Activated naive CD8-positive, alpha-beta T cell (primary cell): ENCODE measurements around the gene MORC1.

Source experiments
- H3K27ac Mint-ChIP-seq: one replicate; pipeline ENCODE4 v1.8.0; 2021; ENCODE audit warnings: mixed read lengths
- H3K27me3 Mint-ChIP-seq: one replicate; pipeline ENCODE4 v1.8.0; 2021; ENCODE audit warnings: mixed read lengths
- H3K36me3 Mint-ChIP-seq: one replicate; pipeline ENCODE4 v1.8.0; 2021; ENCODE audit warnings: mixed read lengths
- H3K4me1 Mint-ChIP-seq: one replicate; pipeline ENCODE4 v1.8.0; 2021; ENCODE audit warnings: low read depth, mixed read lengths
- H3K4me3 Mint-ChIP-seq: one replicate; pipeline ENCODE4 v1.8.0; 2021; ENCODE audit warnings: mild to moderate bottlenecking, mixed read lengths
- H3K9me3 Mint-ChIP-seq: one replicate; pipeline ENCODE4 v1.8.0; 2021; ENCODE audit warnings: low read depth, mixed read lengths

MORC1 gene

GRCh38 chr3:109026821-109027220 lies 91.1 kb downstream of the MORC1 start:
- Mint-ChIP-seq H3K36me3 (no peaks in the 10 kb centered on the region), H3K4me3 (no peak overlapping the region), H3K9me3 (no peaks in the 10 kb centered on the region), H3K4me1 (no peaks in the 10 kb centered on the region), H3K27ac (no peak overlapping the region), H3K27me3 (no peaks in the 10 kb centered on the region)

- Mint-ChIP-seq H3K27ac (no peak overlapping the region), H3K27me3 (no peaks in the 10 kb centered on the region), H3K36me3 (no peaks in the 10 kb centered on the region), H3K4me1 (no peaks in the 10 kb centered on the region), H3K9me3 (no peaks in the 10 kb centered on the region), H3K4me3 (no peak overlapping the region)
These were observed 92.0 kb downstream of the MORC1 start for GRCh38 chr3:109025896-109026295.

GRCh38 chr3:109023656-109024254 lies 94.2 kb downstream of the MORC1 start:
- Mint-ChIP-seq H3K36me3 (no peaks in the 10 kb centered on the region), H3K9me3 (no peaks in the 10 kb centered on the region), H3K27ac (no peak overlapping the region), H3K4me1 (no peaks in the 10 kb centered on the region), H3K4me3 (no peak overlapping the region), H3K27me3 (no peaks in the 10 kb centered on the region)

GRCh38 chr3:109023167-109023566 lies 94.8 kb downstream of the MORC1 start:
- H3K27me3 Mint-ChIP-seq: no peaks in the 10 kb centered on the region
- no peak overlapping the region for H3K27ac Mint-ChIP-seq
- no peaks in the 10 kb centered on the region for H3K36me3 Mint-ChIP-seq
- H3K4me1 Mint-ChIP-seq: no peaks in the 10 kb centered on the region
- H3K9me3 Mint-ChIP-seq: no peaks in the 10 kb centered on the region
- H3K4me3 Mint-ChIP-seq: no peak overlapping the region

GRCh38 chr3:109021556-109021955 lies 96.4 kb downstream of the MORC1 start:
- no peak overlapping the region for H3K27ac Mint-ChIP-seq
- no peaks in the 10 kb centered on the region for H3K4me1 Mint-ChIP-seq
- no peaks in the 10 kb centered on the region for H3K36me3 Mint-ChIP-seq
- no peak overlapping the region for H3K4me3 Mint-ChIP-seq
- no peaks in the 10 kb centered on the region for H3K9me3 Mint-ChIP-seq
- H3K27me3 Mint-ChIP-seq: peaks cover 3% of the 10 kb centered on the region

GRCh38 chr3:109018828-109019227 lies 99.1 kb downstream of the MORC1 start:
- Mint-ChIP-seq H3K27me3 (peaks cover 7% of the 10 kb centered on the region), H3K27ac (no peak overlapping the region), H3K4me3 (no peak overlapping the region), H3K4me1 (no peaks in the 10 kb centered on the region), H3K36me3 (peaks cover 2% of the 10 kb centered on the region), H3K9me3 (no peaks in the 10 kb centered on the region)

GRCh38 chr3:109005443-109005842 lies 112.5 kb downstream of the MORC1 start:
- H3K4me3 Mint-ChIP-seq: no peak overlapping the region
- no peaks in the 10 kb centered on the region for H3K9me3 Mint-ChIP-seq
- H3K36me3 Mint-ChIP-seq: no peaks in the 10 kb centered on the region
- H3K27ac Mint-ChIP-seq: no peak overlapping the region
- no peaks in the 10 kb centered on the region for H3K4me1 Mint-ChIP-seq
- H3K27me3 Mint-ChIP-seq: peaks cover 2% of the 10 kb centered on the region

- H3K27ac Mint-ChIP-seq: no peak overlapping the region
- no peaks in the 10 kb centered on the region for H3K9me3 Mint-ChIP-seq
- H3K27me3 Mint-ChIP-seq: peaks cover 6% of the 10 kb centered on the region
- no peaks in the 10 kb centered on the region for H3K36me3 Mint-ChIP-seq
- H3K4me3 Mint-ChIP-seq: no peak overlapping the region
- no peaks in the 10 kb centered on the region for H3K4me1 Mint-ChIP-seq
These were observed 119.5 kb downstream of the MORC1 start for GRCh38 chr3:108998436-108998835.

GRCh38 chr3:108985844-108986243 lies 132.1 kb downstream of the MORC1 start:
- Mint-ChIP-seq H3K36me3 (no peaks in the 10 kb centered on the region), H3K9me3 (no peaks in the 10 kb centered on the region), H3K27me3 (peaks cover 9% of the 10 kb centered on the region), H3K4me1 (no peaks in the 10 kb centered on the region), H3K27ac (no peak overlapping the region), H3K4me3 (no peak overlapping the region)

GRCh38 chr3:108983051-108983450 lies 134.9 kb downstream of the MORC1 start:
- peaks cover 9% of the 10 kb centered on the region for H3K27me3 Mint-ChIP-seq
- H3K27ac Mint-ChIP-seq: no peak overlapping the region
- H3K4me3 Mint-ChIP-seq: no peak overlapping the region
- H3K4me1 Mint-ChIP-seq: no peaks in the 10 kb centered on the region
- no peaks in the 10 kb centered on the region for H3K36me3 Mint-ChIP-seq
- no peaks in the 10 kb centered on the region for H3K9me3 Mint-ChIP-seq

GRCh38 chr3:108976058-108976457 lies 141.9 kb downstream of the MORC1 start:
- no peak overlapping the region for H3K4me3 Mint-ChIP-seq
- H3K27me3 Mint-ChIP-seq: no peaks in the 10 kb centered on the region
- H3K36me3 Mint-ChIP-seq: no peaks in the 10 kb centered on the region
- no peak overlapping the region for H3K27ac Mint-ChIP-seq
- H3K4me1 Mint-ChIP-seq: no peaks in the 10 kb centered on the region
- no peaks in the 10 kb centered on the region for H3K9me3 Mint-ChIP-seq

- Mint-ChIP-seq H3K4me1 (no peaks in the 10 kb centered on the region), H3K27ac (no peak overlapping the region), H3K27me3 (no peaks in the 10 kb centered on the region), H3K36me3 (no peaks in the 10 kb centered on the region), H3K9me3 (no peaks in the 10 kb centered on the region), H3K4me3 (no peak overlapping the region)
These were observed 144.9 kb downstream of the MORC1 start for GRCh38 chr3:108973019-108973418.

- no peaks in the 10 kb centered on the region for H3K27me3 Mint-ChIP-seq
- no peak overlapping the region for H3K4me3 Mint-ChIP-seq
These were observed 145.5 kb downstream of the MORC1 start for GRCh38 chr3:108972482-108972881.

GRCh38 chr3:108970561-108970960 lies 147.4 kb downstream of the MORC1 start:
- H3K27me3 Mint-ChIP-seq: no peaks in the 10 kb centered on the region

More at GRCh38 chr3:108972482-108972881, 145.5 kb downstream of the MORC1 start:
- Mint-ChIP-seq H3K4me1 (no peaks in the 10 kb centered on the region), H3K36me3 (no peaks in the 10 kb centered on the region), H3K9me3 (no peaks in the 10 kb centered on the region), H3K27ac (no peak overlapping the region)

GRCh38 chr3:108966773-108967172 lies 151.2 kb downstream of the MORC1 start:
- Mint-ChIP-seq H3K27me3 (no peaks in the 10 kb centered on the region), H3K9me3 (no peaks in the 10 kb centered on the region), H3K36me3 (no peaks in the 10 kb centered on the region), H3K4me1 (no peaks in the 10 kb centered on the region), H3K27ac (no peak overlapping the region), H3K4me3 (no peak overlapping the region)

More at GRCh38 chr3:108970561-108970960, 147.4 kb downstream of the MORC1 start:
- Mint-ChIP-seq H3K36me3 (no peaks in the 10 kb centered on the region), H3K27ac (no peak overlapping the region), H3K9me3 (no peaks in the 10 kb centered on the region), H3K4me1 (no peaks in the 10 kb centered on the region), H3K4me3 (no peak overlapping the region)

GRCh38 chr3:108959017-108959416 lies 158.9 kb downstream of the MORC1 start:
- peaks cover 4% of the 10 kb centered on the region for H3K27me3 Mint-ChIP-seq
- H3K4me3 Mint-ChIP-seq: no peak overlapping the region

More at GRCh38 chr3:108959017-108959416, 158.9 kb downstream of the MORC1 start:
- no peak overlapping the region for H3K27ac Mint-ChIP-seq
- H3K9me3 Mint-ChIP-seq: no peaks in the 10 kb centered on the region
- no peaks in the 10 kb centered on the region for H3K4me1 Mint-ChIP-seq
- H3K36me3 Mint-ChIP-seq: no peaks in the 10 kb centered on the region
